ENCODE results near the gene FLAD1. TPM values are rescaled to one million over a fixed set of nuclear protein-coding genes. Genes with fewer than 3 reads are reported as not detected.

The FLAD1 gene
- total and polyA plus RNA-seq, 12 donors, result 21.6 to 65.5 (median 30.8) TPM

DNA sequence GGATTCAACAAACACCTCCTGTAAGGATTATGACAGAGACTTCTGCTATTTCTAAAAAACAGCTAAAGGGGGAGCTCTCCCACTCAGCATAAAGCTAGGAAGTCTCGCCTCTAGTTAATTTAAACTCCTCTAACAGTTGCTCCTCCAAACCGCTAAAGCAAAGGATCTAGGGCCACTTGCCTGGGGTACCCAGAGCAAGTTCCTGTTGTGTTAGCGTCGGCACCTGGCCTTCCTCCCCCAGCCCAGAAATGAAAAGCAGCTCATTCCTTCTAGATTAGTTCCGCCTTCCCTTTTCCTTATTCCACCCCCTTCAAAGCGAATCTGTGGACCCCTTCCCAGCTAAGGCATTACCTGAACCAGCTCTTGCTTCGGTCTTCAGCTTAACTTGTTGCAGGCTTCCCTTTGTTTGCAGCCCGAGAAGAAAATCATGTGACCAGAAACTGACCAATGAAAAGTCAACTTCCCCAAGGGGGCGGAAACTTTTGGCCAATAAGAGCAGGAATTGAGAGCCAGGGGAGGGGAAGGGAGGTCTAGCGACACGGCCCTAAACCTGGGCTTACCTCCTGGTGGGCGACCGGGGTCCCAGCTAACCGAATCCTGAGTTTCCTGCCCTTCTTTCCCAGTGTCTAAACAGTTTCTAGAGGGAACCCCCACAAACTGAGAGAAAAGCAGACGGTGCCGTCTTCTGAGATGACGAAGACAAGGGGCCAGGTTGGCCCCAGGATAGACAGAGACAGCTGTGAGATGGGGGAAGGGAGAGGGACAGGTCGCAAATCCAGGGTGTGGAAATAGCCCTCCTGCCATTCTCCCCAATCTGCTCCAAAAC lies 27.2 kb upstream of the FLAD1 start, which contains the start of gene PBXIP1:
TSS of gene PBXIP1 (minus strand) at position 382 of the 826 bp plus-strand sequence. CDS start 2,378 bp downstream, outside the sequence.
- intact Hi-C loops (cut with DNase I), result no loop called here
- Histone ChIP-seq H3K27me3 (no peaks in the 10 kb centered on the region), H3K9me3 (replicated peaks in 1 of 3) (no peaks in the 10 kb centered on the region), H3K4me3 (peak within 1 kb of the TSS in 3 of 4 donors; percentile 8 to 64 (median 39)), H3K4me1 (replicated peaks in 1 of 2) (peaks cover 45 to 65% of the 10 kb centered on the region in 2 donors), H3K36me3 (replicated peaks in 1 of 2) (peaks cover 0 to 19% of the 10 kb centered on the region in 2 donors), H3K27ac (peak within 1 kb of the TSS; percentile 19 to 84 (median 61))
- peak; percentile 76 to 95 (median 86) for DNase-seq
- WGBS, 4 donors, result 0 to 4% (median 1%) methylated on average over 18 of the region's 18 CpGs
- TF ChIP-seq POLR2A (IDR thresholded peaks at IDR 0.05), result peak in 1 of 2 donors; percentile 72
- peak in 3 of 6 experiments; percentile 10 to 24 (median 10) for TF ChIP-seq CTCF (IDR thresholded peaks at IDR 0.05)

GRCh38 chr1:154956544-154956941 lies 26.6 kb upstream of the FLAD1 start:
- 8 to 21% (median 13%) methylated on average over 4 to 6 of the region's 6 CpGs for WGBS, 4 donors
- Histone ChIP-seq H3K4me1 (replicated peaks in 1 of 2) (peaks cover 45 to 59% of the 10 kb centered on the region in 2 donors), H3K27ac (peak overlapping the region in 4 of 5 donors; percentile 59 to 84 (median 69))

DNA sequence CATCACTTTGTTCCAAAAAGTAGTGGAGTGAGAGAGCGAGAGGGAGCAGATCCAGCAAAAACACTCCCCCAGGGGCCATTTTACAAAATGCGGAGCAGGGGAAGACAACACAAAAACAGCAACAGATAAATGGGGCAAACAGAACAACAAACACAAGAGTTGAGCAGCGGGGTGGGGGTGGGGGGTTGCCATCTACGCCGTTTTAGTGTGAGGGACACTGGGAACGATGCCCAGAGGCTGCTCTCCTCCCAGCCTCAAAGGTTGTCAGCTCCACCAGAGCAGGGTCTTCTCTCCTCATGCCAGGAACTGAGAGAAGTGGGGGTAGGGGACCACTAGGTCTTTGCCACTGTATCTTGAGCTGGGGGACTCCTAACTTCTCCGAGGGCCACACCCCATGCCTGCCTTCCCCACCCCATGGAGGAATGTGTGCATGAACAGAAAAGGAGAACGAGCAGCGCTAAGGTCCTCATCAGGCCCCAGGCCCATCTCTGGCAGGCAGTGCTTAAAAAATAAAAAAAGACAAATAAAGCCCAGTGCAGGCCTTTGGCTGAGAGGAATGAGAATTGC lies 26.0 kb upstream of the FLAD1 start:
- WGBS, 4 donors, result 42 to 60% (median 48%) methylated on average over 9 of the region's 9 CpGs
- Histone ChIP-seq H3K4me3 (no peak overlapping the region), H3K27ac (peak overlapping the region in 4 of 5 donors; percentile 59 to 84 (median 69)), H3K27me3 (no peaks in the 10 kb centered on the region), H3K4me1 (replicated peaks in 1 of 2) (peaks cover 42 to 54% of the 10 kb centered on the region in 2 donors), H3K9me3 (replicated peaks in 1 of 3) (no peaks in the 10 kb centered on the region), H3K36me3 (replicated peaks in 1 of 2) (peaks cover 0 to 16% of the 10 kb centered on the region in 2 donors)
- intact Hi-C loops (cut with DNase I), result no loop called here
- TF ChIP-seq CTCF (IDR thresholded peaks at IDR 0.05), result no peak
- DNase-seq, result no peak

More at GRCh38 chr1:154956544-154956941, 26.6 kb upstream of the FLAD1 start:
- TF ChIP-seq POLR2A (IDR thresholded peaks at IDR 0.05), result no peak
- TF ChIP-seq CTCF (IDR thresholded peaks at IDR 0.05), result no peak
- peak in 5 of 7 donors; percentile 35 to 75 (median 50) for DNase-seq
- peaks cover 0 to 16% of the 10 kb centered on the region in 2 donors for H3K36me3 ChIP-seq (replicated peaks in 1 of 2)
- no peaks in the 10 kb centered on the region for H3K9me3 ChIP-seq (replicated peaks in 1 of 3)
- peak overlapping the region in 2 of 4 donors; percentile 39 to 64 for H3K4me3 ChIP-seq
- H3K27me3 ChIP-seq, result no peaks in the 10 kb centered on the region
- intact Hi-C loops (cut with DNase I), result no loop called here

DNA sequence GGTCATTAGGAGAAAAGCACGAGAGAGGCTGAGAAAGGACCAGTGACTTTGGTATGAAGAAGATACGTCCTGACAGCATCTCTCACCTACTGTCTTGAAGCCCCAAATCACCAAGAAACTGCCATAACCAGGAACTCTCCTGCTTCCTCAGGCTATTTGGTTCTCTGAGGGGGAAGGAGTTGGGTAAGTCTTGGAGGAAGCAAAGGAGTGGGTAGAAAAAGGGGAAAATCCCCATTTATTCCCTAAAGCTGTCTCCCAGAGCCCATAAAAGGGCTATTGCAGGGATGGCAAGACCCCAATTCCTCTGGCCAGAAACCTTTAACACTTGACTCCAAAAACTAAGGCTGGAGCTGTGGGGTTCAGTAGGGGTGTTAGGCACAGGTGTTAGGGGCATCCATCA lies 25.1 kb upstream of the FLAD1 start:
- intact Hi-C loops (cut with DNase I), result no loop called here
- H3K36me3 ChIP-seq (replicated peaks in 1 of 2), result peaks cover 0 to 23% of the 10 kb centered on the region in 2 donors
- 86 to 92% (median 89%) methylated on average over 2 of the region's 2 CpGs for WGBS, 4 donors
- DNase-seq, result no peak
- H3K4me1 ChIP-seq (replicated peaks in 1 of 2), result peaks cover 41 to 54% of the 10 kb centered on the region in 2 donors
- H3K9me3 ChIP-seq (replicated peaks in 1 of 3), result no peaks in the 10 kb centered on the region
- TF ChIP-seq POLR2A (IDR thresholded peaks at IDR 0.05) (no peak), CTCF (IDR thresholded peaks at IDR 0.05) (no peak)
- H3K4me3 ChIP-seq, result no peak overlapping the region
- H3K27ac ChIP-seq, result peak overlapping the region in 1 of 5 donors; percentile 45
- H3K27me3 ChIP-seq, result no peaks in the 10 kb centered on the region

All from adrenal gland (tissue), 12 donors.